ENCODE measurements around the gene C2CD4C.

GRCh38 chr19:415292-415691, 6.3 kb upstream of the C2CD4C start:
- TF ChIP-seq POLR2A (IDR thresholded peaks at IDR 0.05): no peak
- no peak for TF ChIP-seq CTCF (IDR thresholded peaks at IDR 0.05)
